Neural cell (in vitro differentiated cells): Measurements from ENCODE around the gene DDTL.
"Not testable (repeated sequence)": the region's sequence is repeated elsewhere in the genome, so short reads cannot be mapped to it uniquely, and the experiment has no call there.

ENCODE experiments used
- EZH2 ChIP-seq: fragments of 200-600, 300-800 bp; shearing (Covaris generic), sonication (generic); IDR thresholded peaks from 2 replicates; pipeline ENCODE4 v1.6.1; 2014; ENCODE audit warnings: antibody characterized with exemption, low read length, borderline replicate concordance, mild to moderate bottlenecking; ENCODE audit not compliant: insufficient read depth, poor library complexity, severe bottlenecking
- MXI1 ChIP-seq: fragments of 450-650 bp; conservative IDR thresholded peaks from 2 replicates; pipeline ENCODE4 v1.6.1; 2014; ENCODE audit warnings: antibody characterized with exemption, mild to moderate bottlenecking; ENCODE audit not compliant: poor library complexity, severe bottlenecking
- POLR2AphosphoS5 ChIP-seq: IDR thresholded peaks from 2 replicates; pipeline ENCODE4 v1.6.1; 2012
- RAD21 ChIP-seq: fragments of 450-650 bp; conservative IDR thresholded peaks from 2 replicates; pipeline ENCODE4 v1.6.1; 2014; ENCODE audit warnings: antibody characterized with exemption, mild to moderate bottlenecking, moderate library complexity
- SMC3 ChIP-seq: fragments of 450-650 bp; conservative IDR thresholded peaks from 2 replicates; pipeline ENCODE4 v1.6.1; 2014; ENCODE audit warnings: antibody characterized with exemption, mild to moderate bottlenecking, moderate library complexity; ENCODE audit not compliant: poor library complexity
- TAF1 ChIP-seq: IDR thresholded peaks from 2 replicates; pipeline ENCODE4 v1.6.1; 2012; ENCODE audit warnings: low read depth
- TF ChIP-seq, protein P1 (sequence below): fragments of 450-650 bp; IDR thresholded peaks from 2 replicates; pipeline ENCODE4 v1.5.1; 2014; ENCODE audit warnings: antibody characterized with exemption, mild to moderate bottlenecking, moderate library complexity; ENCODE audit not compliant: poor library complexity, severe bottlenecking

DNA sequence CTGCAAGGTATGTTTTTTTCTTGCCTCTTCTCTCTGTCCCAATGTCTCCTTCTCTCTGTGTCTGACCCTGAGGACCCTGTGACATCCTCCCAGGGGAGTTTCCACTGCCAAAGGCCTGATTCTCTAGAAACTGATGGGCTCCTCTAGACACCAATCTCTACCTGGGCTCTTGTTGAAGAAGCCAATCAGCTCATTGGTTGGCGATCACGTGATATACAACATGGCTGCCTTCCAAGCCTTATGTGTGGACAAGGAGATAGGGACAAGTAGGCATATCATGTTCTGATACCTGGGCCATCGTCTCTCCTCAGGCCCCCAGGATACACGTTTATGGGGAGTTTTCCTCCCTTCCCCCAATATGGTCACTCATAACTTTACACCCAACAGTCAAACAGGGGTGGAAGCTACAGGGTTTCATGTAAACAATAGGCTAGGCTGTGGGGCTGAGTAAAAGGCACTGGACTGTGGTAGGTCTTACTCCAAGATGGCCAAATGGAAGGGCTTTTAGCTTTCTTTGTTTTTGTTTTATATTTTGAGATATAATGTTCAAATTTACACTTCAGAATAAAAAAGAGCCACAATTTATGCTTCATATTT, 27.0 kb downstream of the DDTL start:
- TF ChIP-seq, protein P1, sequence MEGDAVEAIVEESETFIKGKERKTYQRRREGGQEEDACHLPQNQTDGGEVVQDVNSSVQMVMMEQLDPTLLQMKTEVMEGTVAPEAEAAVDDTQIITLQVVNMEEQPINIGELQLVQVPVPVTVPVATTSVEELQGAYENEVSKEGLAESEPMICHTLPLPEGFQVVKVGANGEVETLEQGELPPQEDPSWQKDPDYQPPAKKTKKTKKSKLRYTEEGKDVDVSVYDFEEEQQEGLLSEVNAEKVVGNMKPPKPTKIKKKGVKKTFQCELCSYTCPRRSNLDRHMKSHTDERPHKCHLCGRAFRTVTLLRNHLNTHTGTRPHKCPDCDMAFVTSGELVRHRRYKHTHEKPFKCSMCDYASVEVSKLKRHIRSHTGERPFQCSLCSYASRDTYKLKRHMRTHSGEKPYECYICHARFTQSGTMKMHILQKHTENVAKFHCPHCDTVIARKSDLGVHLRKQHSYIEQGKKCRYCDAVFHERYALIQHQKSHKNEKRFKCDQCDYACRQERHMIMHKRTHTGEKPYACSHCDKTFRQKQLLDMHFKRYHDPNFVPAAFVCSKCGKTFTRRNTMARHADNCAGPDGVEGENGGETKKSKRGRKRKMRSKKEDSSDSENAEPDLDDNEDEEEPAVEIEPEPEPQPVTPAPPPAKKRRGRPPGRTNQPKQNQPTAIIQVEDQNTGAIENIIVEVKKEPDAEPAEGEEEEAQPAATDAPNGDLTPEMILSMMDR = not testable (repeated sequence)
- not testable (repeated sequence) for TF ChIP-seq RAD21, MXI1, EZH2, SMC3, POLR2AphosphoS5, TAF1
